ENCODE data around the gene HELQ.

- TF ChIP-seq CTCF (IDR thresholded peaks at IDR 0.05) = no peak
- TF ChIP-seq POLR2AphosphoS5 (IDR thresholded peaks at IDR 0.05) = no peak
Observed at GRCh38 chr4:83370640-83370906, 85.0 kb downstream of the HELQ start.
